ENCODE data around the gene TADA3.

DNA sequence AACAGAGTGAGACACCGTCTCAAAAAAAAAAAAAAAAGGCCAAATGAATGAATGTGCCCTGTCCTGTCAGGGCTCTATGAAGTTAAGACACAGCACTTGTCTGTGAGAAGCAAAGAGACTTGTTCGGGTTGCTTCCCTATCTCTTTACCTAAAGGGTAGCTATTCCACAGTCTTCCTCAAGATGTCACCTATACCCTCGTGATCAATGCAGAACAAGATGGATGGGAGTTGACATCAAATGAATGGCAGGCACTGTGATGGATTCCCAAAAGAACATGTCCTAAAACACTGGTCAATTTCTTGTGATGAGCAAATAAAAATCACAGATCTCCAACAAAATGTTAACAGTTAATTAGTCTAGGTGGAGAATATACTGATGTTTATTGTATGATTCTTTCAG, 9.5 kb downstream of the TADA3 start:
- TF ChIP-seq CTCF (IDR thresholded peaks at IDR 0.05; ENCODE audit: low read length) (peak; percentile 30), EZH2 (optimal IDR thresholded peaks at IDR 0.05; ENCODE audit: low read depth, low read length) (no peak)

Data from MM.1S (cell line).